Central memory CD4-positive, alpha-beta T cell (primary cell): ENCODE measurements around the gene GCNT2.
"Not testable (repeated sequence)": the region's sequence is repeated elsewhere in the genome, so short reads cannot be mapped to it uniquely, and the experiment has no call there.

Experiments
- DNase-seq: peaks from one replicate; pipeline ENCODE4 v3.0.0; 2022
- total RNA-seq, 3 experiments: gene quantifications; one replicate each; lab custom pipeline; 2026; lab: John Stamatoyannopoulos, UW

Gene GCNT2
- 0.81 to 4.6 (median 2.0) reads per million in 3 experiments for total RNA-seq

GRCh38 chr6:10521104-10521808, at the start of gene GCNT2:
Gene GCNT2 (plus strand): TSS chr6:10521351. CDS start chr6:10528912, 7,561 bp downstream.
- DNase-seq, result no peak

DNA sequence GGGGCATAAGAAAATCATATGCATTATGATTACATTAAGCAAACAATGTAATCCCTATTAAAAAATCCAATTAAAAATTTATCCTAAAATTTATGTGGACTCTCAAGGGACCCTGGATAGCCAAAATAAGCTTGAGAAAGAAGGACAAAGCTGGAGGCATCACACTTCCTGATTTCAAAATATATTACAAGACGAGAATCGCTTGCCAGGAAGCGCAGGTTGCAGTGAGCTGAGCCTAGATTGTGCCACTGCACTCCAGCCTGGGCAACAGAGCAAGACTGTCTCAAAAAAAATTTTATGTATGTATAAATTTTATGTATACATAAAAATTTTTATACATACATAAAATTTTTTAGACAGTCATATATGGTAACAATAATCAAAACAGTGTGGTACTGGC, 48.5 kb upstream of the GCNT2 start:
- no peak for DNase-seq

GRCh38 chr6:10478187-10479040, 42.7 kb upstream of the GCNT2 start:
- DNase-seq, result peak; percentile 9

DNA sequence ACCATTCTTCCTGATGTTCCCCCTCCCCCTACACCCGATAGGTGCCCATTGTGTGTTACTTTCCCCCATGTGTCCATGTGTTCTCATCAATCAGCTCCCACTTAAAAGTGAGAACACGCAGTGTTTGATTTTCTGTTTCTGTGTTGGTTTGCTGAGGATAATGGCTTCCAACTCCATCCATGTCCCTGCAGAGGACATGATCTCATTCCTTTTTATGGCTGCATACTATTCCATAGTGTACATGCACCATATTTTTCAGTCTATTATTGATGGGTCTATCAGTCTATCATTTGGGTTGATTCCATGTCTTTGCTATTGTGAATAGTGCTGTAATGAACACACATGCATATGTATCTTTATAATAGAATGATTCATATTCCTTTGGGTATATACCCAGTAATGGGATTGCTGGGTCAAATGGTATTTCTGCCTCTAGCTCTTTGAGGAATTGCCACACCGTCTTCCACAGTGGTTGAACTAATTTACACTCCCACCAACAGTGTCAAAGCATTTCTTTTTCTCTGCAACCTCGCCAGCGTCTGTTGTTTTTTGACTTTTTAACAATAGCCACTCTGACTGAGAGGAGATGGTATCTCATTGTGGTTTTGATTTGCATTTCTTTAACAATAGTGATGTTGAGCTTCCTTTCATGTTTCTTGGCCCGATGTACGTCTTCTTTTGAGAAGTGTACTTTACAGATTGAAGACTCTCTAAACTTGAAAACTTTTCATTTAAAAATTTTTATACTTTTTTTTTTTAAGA, 41.0 kb upstream of the GCNT2 start:
- no peak for DNase-seq

GRCh38 chr6:10481101-10481500, 40.0 kb upstream of the GCNT2 start:
- DNase-seq, result no peak

- DNase-seq, result no peak
Measured at GRCh38 chr6:10482636-10483257, 38.4 kb upstream of the GCNT2 start.

DNA sequence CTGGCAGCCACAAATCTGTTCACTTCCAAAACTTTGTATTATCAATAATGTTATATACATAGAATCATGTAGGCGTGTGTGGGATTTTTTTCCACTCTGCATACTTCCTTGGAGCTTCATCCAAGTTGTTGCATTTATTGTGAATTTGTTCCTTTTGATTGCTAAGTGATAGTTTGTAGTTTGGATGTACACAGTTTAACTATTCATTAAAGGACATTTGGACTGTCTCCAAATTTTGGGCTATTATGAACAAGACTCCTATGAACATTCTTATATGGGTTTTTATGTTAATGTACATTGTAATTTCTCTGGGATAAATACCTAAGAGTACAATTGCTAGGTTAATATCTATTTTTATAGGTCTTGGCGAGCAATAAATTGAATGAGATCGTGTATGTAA, 36.2 kb upstream of the GCNT2 start:
- DNase-seq, result no peak

- no peak for DNase-seq
Measured at GRCh38 chr6:10485406-10485805, 35.7 kb upstream of the GCNT2 start.

DNA sequence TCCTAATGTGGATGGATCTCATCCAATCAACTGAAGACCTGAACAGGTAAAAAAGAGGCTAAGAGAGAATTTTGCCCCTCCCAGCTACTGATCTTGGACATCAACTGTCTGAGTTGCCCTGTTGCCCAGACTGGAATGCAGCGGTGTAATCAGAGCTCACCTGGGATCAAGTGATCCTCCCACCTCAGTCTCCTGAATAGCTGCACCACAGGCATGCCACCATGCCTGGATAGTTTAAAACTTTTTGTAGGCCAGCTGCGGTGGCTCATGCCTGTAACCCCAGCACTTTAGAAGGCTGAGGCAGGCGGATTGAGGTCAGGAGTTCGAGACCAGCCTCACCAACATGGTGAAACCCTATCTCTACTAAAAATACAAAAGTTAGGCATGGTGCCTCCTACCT, 34.9 kb upstream of the GCNT2 start:
- DNase-seq, result no peak

GRCh38 chr6:10486944-10487588, 34.1 kb upstream of the GCNT2 start:
- not testable (repeated sequence) for DNase-seq

DNA sequence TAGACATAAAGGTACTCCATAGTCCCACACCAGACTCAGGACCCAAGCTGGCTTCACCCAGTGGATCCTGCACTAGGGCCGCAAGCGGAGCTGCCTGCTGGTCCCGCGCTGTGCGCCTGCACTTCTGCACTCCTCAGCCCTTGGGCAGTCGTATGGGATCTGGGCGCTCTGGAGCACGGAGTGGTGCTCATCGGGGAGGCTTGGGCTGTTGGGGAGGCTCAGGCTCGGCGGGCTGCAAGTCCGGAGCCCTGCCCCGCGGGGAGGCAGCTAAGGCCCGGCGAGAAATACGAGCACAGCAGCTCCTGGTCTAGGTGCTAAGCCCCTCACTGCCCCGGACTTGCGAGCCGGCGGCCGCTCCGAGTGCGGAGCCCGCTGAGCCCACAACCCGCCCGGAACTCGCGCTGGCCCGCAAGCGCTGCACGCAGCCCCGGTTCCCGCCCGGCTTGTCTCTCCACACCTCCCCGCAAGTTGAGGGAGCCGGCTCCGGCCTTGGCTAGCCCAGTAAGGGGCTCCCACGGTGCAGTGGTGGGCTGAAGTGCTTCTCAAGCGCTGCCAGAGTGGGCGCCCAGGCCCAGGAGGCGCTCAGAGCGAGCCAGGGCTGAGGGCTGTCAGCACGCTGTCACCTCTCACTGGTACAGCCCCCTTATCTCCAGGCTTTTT, 33.4 kb upstream of the GCNT2 start:
- DNase-seq, result no peak

- DNase-seq, result no peak
Measured at GRCh38 chr6:10491463-10491862, 29.7 kb upstream of the GCNT2 start.

DNA sequence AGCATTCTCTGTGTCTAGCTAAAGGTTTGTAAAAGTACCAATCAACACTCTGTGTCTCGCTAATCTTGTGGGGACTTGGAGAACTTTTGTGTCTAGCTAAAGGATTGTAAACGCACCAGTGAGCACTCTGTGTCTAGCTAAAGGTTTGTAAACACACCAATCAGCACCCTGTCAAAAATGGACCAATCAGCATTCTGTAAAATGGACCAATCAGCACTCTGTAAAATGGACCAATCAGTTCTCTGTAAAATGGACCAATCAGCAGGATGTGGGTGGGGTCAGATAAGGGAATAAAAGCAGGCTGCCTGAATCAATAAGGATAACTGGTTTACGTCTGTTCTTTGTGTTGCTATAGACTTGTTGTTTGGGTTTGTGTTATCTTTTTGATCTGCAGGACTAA, 29.2 kb upstream of the GCNT2 start:
- not testable (repeated sequence) for DNase-seq

DNA sequence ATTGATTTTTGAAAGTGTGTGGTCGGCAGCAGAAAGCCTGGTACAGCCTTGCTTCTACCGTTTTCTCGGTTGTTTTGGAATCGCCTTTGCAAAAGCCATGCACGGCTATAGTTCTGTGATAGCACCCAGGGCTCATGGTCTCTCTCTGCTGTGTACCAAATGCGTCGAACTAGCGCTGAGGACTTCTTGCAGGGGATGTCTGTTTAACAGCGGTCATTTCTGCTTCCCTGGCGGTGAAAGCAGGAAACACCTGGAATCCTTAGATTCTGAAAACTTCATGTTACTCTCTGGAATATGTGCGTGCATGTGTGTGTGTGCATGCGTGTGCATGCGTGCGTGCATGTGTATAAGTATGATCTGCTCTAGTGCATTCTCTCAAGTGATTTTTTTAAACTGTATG, 26.1 kb upstream of the GCNT2 start:
- DNase-seq, result no peak

DNA sequence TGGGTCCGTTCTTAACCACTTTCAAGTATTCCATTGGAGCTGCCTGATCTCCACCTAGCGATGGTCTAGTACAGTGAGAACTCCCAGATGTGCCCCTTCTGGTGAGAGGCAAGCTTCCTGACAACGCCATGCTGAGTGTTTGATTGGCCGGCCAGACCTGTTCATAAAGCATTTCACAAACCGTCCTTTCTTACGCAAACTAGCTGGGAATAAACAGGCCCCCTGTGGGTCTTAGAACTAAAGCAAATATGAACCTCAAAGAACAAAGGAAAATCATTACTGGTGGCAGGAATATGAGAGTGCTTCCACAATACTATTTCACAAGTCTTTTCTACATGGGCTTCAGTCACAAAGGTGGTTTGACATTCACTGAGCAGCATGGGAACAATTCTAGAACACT, 15.6 kb upstream of the GCNT2 start:
- DNase-seq, result no peak

DNA sequence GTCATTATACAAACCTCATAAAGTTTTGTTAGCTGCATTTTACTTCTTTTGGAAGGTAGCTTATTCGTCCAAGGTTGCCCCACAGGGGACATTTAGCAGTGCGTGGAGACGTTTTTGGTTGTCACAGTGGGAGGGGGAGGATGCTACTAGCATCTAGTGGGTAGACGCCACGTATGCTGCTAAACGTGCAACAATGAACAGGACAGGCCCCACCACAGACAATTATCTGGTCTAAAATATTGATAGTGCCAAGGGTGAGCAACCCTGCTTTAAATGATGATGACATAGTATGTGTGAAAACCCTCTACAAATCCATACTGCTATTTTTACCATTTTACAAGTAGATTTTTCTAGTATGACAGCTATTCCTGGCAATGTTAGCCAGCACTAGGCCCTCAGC, 13.9 kb upstream of the GCNT2 start:
- DNase-seq, result no peak

DNA sequence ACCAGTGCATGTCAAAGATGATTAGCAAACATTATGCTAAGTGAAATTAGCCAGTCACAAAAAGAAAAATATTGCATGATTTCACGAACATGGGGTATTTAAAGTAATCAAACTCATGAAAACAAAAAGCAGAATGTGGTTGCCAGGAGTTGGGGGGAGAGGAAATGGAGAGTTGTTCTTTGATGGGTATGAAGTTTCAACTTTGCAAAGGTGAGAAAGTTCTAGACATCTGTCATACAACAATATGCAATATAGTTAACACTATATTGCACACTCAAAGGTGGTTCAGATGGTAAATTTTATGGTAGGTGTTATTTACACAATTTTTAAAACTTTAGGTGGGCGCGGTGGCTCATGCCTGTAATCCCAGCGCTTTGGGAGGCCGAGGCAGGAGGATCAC, 13.4 kb upstream of the GCNT2 start:
- DNase-seq, result no peak

- peak; percentile 14 for DNase-seq
Measured at GRCh38 chr6:10510592-10511367, 10.4 kb upstream of the GCNT2 start.

GRCh38 chr6:10511477-10511876, 9.7 kb upstream of the GCNT2 start:
- no peak for DNase-seq

- no peak for DNase-seq
Measured at GRCh38 chr6:10513544-10513943, 7.6 kb upstream of the GCNT2 start.
